SJCRH30 (cell line): ENCODE data around the gene RPRD1A. TPM values are rescaled to one million over a fixed set of nuclear protein-coding genes. Genes with fewer than 3 reads are reported as not detected.
"Not testable (repeated sequence)": the region's sequence is repeated elsewhere in the genome, so short reads cannot be mapped to it uniquely, and the experiment has no call there.

ENCODE experiments used
- DNase-seq, 2 experiments: peaks; one replicate each; pipeline ENCODE4 v3.0.0-alpha.2; 2015 to 2020
- H3K27ac ChIP-seq: fragments of 250-450 bp; sonication (Bioruptor Pico); 2 replicates; pipeline ENCODE4 v1.5.1; 2020; ENCODE audit warnings: mild to moderate bottlenecking, moderate library complexity
- H3K27me3 ChIP-seq: fragments of 250-450 bp; sonication (Bioruptor Pico); 2 replicates; pipeline ENCODE4 v1.5.1; 2020; ENCODE audit warnings: mild to moderate bottlenecking, moderate library complexity
- H3K36me3 ChIP-seq: fragments of 250-450 bp; sonication (Bioruptor Pico); 2 replicates; pipeline ENCODE4 v1.5.1; 2020; ENCODE audit warnings: mild to moderate bottlenecking, moderate library complexity
- H3K4me1 ChIP-seq: fragments of 250-450 bp; sonication (Bioruptor Pico); 2 replicates; pipeline ENCODE4 v1.5.1; 2020; ENCODE audit warnings: mild to moderate bottlenecking, moderate library complexity
- H3K4me3 ChIP-seq: fragments of 250-450 bp; sonication (Bioruptor Pico); 2 replicates; pipeline ENCODE4 v1.5.1; 2020; ENCODE audit warnings: mild to moderate bottlenecking, moderate library complexity
- H3K9me3 ChIP-seq: fragments of 250-450 bp; sonication (Bioruptor Pico); replicated peaks from 2 replicates; pipeline ENCODE4 v1.5.1; 2020; ENCODE audit warnings: mild to moderate bottlenecking, moderate library complexity
- total RNA-seq: library from RNA; depleted of rRNA; stranded (reverse); fragments of >200 nt; shearing (Covaris generic); gene quantifications from 2 replicates; pipeline ENCODE4 v1.2.3, GENCODE V29; 2014

The RPRD1A gene
- total RNA-seq, 1 experiment from 2014 or later = 37.0 TPM

GRCh38 chr18:36092116-36092515 is 24.8 kb upstream of the RPRD1A start:
- not testable (repeated sequence) for H3K36me3 ChIP-seq, DNase-seq, H3K27me3 ChIP-seq, H3K4me3 ChIP-seq, H3K27ac ChIP-seq, H3K9me3 ChIP-seq, H3K4me1 ChIP-seq

- Histone ChIP-seq H3K9me3 (no peaks in the 10 kb centered on the region), H3K27ac (no peak overlapping the region), H3K36me3 (no peaks in the 10 kb centered on the region), H3K4me3 (no peak overlapping the region), H3K27me3 (no peaks in the 10 kb centered on the region), H3K4me1 (no peaks in the 10 kb centered on the region)
- no peak for DNase-seq
These were observed 21.6 kb upstream of the RPRD1A start for GRCh38 chr18:36089001-36089400.

DNA sequence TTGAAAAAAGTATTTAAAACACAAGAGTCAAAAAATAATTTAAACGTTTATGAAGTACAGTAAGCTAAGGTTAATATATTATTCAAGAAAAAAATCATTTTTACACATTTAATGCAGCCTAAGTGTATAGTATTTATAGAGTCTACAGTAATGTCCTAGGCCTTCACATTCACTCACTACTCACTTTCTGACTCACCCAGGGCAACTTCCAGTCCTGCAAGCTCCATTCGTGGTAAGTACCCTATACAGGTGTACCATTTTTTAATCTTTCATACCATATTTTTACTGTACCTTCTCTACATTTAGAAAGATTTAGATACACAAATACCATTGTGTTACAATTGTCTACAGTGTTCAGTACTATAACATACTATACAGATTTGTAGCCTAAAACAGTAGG is 20.9 kb upstream of the RPRD1A start:
- Histone ChIP-seq H3K9me3 (no peaks in the 10 kb centered on the region), H3K36me3 (no peaks in the 10 kb centered on the region), H3K27me3 (no peaks in the 10 kb centered on the region), H3K4me3 (no peak overlapping the region), H3K27ac (no peak overlapping the region), H3K4me1 (no peaks in the 10 kb centered on the region)
- DNase-seq = no peak

GRCh38 chr18:36086186-36086585 is 18.8 kb upstream of the RPRD1A start:
- no peak overlapping the region for H3K4me3 ChIP-seq
- H3K27me3 ChIP-seq = no peaks in the 10 kb centered on the region
- no peaks in the 10 kb centered on the region for H3K4me1 ChIP-seq
- H3K9me3 ChIP-seq = no peaks in the 10 kb centered on the region
- DNase-seq = no peak
- H3K27ac ChIP-seq = no peak overlapping the region
- H3K36me3 ChIP-seq = no peaks in the 10 kb centered on the region

DNA sequence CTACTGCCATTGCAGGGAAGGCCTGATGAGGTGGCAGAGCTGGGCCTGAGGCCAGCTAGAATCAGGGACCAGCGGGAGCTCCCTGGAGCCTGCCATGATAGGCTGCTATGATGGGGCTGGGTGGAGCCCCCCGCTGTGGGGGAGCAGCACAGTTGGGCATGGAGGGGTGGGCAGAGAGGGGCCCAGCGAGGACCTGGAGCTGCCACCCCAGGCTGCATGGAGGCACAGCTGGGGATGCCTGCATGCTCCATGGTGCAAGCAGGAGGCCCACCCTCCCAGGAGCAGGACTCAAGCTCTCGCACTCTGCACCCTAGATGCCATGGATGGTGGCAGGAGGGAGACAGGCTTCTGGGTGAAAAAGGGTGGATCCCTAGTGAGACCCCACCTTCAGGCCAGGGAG is 17.8 kb upstream of the RPRD1A start:
- Histone ChIP-seq H3K27ac (no peak overlapping the region), H3K36me3 (no peaks in the 10 kb centered on the region), H3K9me3 (no peaks in the 10 kb centered on the region), H3K27me3 (no peaks in the 10 kb centered on the region), H3K4me3 (no peak overlapping the region), H3K4me1 (no peaks in the 10 kb centered on the region)
- DNase-seq = no peak

DNA sequence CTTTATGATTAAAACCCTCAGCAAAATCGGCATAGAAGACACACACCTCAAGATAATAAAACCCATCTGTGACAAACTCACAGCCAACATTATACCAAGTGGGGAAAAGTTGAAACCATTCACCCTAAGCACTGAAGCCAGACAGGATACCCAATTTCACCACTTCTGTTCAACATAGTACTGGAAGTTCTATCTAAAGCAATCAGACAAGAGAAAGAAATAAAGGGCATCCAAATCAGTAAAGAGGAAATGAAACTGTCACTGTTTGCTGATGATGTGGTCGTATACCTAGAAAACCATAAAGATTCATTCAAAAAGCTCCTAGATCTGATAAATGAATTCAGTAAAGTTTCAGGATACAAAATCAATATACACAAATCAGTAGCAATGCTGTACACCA is 16.4 kb upstream of the RPRD1A start:
- H3K9me3 ChIP-seq = no peaks in the 10 kb centered on the region

DNA sequence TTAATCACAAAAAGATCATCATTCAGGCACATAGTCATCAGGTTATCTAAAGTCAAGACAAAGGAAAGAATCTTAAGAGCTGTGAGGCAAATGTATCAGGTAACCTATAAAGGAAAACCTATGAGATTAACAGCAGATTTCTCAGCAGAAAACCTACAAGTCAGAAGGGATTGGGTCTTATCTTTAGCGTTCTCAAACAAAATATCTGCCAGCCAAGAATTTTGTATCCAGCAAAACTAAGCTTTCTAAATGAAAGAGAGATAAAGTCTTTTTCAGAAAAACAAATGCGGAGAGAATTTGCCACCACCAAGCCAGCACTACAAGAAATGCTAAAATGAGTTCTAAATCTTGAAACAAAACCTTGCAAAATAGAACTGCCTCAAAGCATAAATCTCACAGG is 13.8 kb upstream of the RPRD1A start:
- H3K36me3 ChIP-seq, H3K9me3 ChIP-seq, DNase-seq, H3K27me3 ChIP-seq, H3K27ac ChIP-seq, H3K4me1 ChIP-seq, H3K4me3 ChIP-seq: not testable (repeated sequence)

More for the DNA sequence above, 16.4 kb upstream of the RPRD1A start:
- Histone ChIP-seq H3K27ac (no peak overlapping the region), H3K27me3 (no peaks in the 10 kb centered on the region), H3K36me3 (no peaks in the 10 kb centered on the region), H3K4me3 (no peak overlapping the region), H3K4me1 (no peaks in the 10 kb centered on the region)
- DNase-seq = no peak

DNA sequence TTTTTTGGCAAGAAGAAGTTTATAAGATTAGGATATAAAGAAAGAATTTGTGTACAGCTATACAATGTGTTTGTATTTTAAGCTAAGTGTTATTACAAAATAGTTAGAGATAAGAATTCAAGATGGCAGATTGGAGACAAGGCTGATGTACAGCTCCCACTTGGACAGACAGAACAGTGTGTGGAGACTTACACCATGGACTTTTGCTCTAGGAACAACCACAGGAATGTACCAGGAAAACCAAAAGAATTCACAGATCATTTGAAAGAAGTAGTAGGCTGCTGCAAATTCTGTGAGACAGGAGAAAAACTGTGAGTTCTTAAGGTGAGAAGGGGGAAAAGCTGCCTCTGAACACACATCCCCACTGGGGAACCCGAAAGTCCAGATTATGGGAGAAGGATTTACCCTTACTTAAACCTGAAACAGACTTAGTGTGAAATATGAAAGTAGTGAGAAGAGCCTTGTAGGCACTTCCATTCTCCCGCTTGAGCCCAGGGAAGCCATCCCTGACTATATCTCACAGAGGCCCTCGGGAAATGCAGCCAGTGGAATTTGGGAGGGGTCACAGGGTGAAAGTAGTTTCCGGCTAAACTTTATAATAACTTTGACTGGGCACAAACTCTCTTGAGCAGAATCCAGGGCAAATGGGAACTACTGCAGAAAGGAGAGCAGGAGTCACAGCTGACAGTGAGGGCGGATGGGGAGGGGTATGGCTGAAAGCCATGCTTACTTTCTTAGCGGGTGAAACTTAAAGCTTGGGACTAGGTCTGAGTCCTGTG is 11.6 kb upstream of the RPRD1A start:
- no peaks in the 10 kb centered on the region for H3K36me3 ChIP-seq
- H3K4me3 ChIP-seq = no peak overlapping the region
- DNase-seq = peak; percentile 3 to 16
- H3K9me3 ChIP-seq = no peaks in the 10 kb centered on the region
- no peaks in the 10 kb centered on the region for H3K27me3 ChIP-seq
- H3K27ac ChIP-seq = no peak overlapping the region
- no peaks in the 10 kb centered on the region for H3K4me1 ChIP-seq

GRCh38 chr18:36077764-36078163 is 10.4 kb upstream of the RPRD1A start:
- not testable (repeated sequence) for DNase-seq, H3K27ac ChIP-seq, H3K4me3 ChIP-seq, H3K36me3 ChIP-seq, H3K4me1 ChIP-seq, H3K9me3 ChIP-seq, H3K27me3 ChIP-seq

DNA sequence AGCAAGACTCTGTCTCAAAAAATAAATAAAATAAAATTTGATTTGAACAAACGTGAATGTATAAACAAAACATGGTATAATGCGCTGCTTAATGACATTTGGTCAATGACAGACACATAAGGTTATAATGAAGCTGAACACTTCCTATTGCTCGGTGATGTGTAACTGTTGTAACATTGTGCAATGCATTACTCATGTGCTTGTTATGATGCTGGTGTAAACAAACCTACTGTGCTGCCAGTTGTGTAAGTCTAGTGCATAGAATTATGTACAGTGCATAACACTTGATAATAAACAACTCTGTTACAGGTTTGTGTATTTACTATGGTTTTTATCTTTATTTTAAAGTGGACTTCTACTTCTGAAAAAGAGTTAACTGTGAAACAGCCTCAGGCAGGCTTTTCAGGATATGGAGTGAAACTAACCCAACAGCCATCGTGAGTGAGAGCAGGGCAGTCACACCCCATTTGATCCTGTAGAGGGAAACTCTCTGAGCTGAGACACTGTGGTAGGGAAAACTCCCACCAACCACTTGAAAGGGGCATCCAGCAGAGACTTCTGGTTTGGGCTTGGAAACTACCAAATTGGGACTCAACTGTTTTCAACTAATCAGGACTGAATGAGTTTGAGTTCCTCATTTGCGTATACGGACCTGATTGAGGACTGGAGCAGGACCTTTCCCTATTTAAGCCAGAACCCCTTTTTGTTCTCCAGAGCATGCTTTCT is 8.7 kb upstream of the RPRD1A start:
- Histone ChIP-seq H3K27me3 (no peaks in the 10 kb centered on the region), H3K4me3 (no peak overlapping the region), H3K4me1 (no peaks in the 10 kb centered on the region), H3K9me3 (no peaks in the 10 kb centered on the region), H3K27ac (no peak overlapping the region), H3K36me3 (no peaks in the 10 kb centered on the region)
- no peak for DNase-seq

DNA sequence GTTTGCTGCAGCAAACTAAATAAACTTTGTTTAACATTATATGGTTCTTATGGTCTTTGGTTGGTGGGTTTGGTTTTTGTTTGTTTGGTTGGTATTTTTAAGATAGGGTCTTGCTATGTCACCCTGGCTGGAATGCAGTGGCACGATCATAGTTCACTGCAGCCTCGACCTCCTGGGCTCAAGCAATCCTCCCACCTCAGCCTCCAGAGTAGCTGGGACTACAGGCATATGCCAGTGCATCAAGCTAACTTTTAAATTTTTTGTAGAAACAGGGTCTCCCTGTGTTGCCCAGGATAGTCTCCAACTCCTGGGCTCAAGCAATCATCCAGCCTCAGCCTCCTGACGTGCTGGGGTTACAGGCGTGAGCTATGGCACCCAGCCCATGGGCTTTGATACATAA is 7.1 kb upstream of the RPRD1A start:
- Histone ChIP-seq H3K27me3 (no peaks in the 10 kb centered on the region), H3K9me3 (no peaks in the 10 kb centered on the region), H3K4me3 (no peak overlapping the region), H3K27ac (no peak overlapping the region), H3K4me1 (no peaks in the 10 kb centered on the region), H3K36me3 (no peaks in the 10 kb centered on the region)
- DNase-seq = no peak

GRCh38 chr18:36073676-36074075 is 6.3 kb upstream of the RPRD1A start:
- no peaks in the 10 kb centered on the region for H3K9me3 ChIP-seq

DNA sequence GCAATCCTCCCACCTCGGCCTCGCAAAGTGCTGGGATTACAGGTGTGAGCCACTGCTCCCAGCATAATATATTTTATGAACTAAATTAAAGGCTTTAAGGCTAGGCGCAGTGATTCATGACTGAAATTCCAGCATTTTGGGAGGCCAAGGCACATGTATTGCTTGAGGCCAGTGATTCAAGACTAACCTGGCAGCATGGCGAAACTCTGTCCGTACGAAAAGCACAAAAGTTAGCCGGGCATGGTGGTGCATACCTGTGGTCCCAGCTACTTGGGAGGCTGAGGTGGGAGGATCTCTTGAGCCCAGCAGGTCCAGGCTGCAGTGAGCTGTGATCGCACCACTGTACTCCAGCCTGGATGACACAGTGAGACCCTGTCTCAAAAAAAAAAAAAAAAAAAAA is 5.0 kb upstream of the RPRD1A start:
- H3K4me3 ChIP-seq, H3K36me3 ChIP-seq, H3K27ac ChIP-seq, H3K9me3 ChIP-seq, DNase-seq, H3K27me3 ChIP-seq, H3K4me1 ChIP-seq: not testable (repeated sequence)

More at GRCh38 chr18:36073676-36074075, 6.3 kb upstream of the RPRD1A start:
- no peaks in the 10 kb centered on the region for H3K36me3 ChIP-seq
- no peaks in the 10 kb centered on the region for H3K27me3 ChIP-seq
- no peak overlapping the region for H3K4me3 ChIP-seq
- H3K4me1 ChIP-seq = no peaks in the 10 kb centered on the region
- H3K27ac ChIP-seq = no peak overlapping the region
- DNase-seq = no peak

DNA sequence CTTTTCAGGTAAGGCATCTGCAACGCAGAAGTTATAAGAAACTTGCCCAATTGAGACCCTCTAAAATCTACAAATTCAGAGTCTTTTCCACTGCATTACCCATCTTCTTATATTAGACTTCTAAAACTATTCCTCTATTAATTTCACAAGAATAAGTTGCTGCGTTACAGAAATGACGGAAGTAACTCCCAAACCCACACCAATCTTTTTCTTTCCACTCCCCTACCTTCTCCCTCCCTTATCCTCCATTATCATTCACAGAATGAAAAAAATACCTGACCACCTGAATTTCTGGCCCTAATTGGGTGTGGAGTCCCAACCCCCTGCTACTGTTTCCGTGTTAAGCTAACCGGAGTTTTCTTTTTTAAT is 689 bp downstream of the RPRD1A start:
- Histone ChIP-seq H3K9me3 (no peaks in the 10 kb centered on the region), H3K4me3 (peak overlapping the region; percentile 90)
- DNase-seq = no peak

GRCh38 chr18:36066001-36066400 is 1.4 kb downstream of the RPRD1A start:
- no peaks in the 10 kb centered on the region for H3K27me3 ChIP-seq
- peak overlapping the region; percentile 90 for H3K4me3 ChIP-seq
- no peaks in the 10 kb centered on the region for H3K36me3 ChIP-seq
- H3K27ac ChIP-seq = no peak overlapping the region
- H3K9me3 ChIP-seq = no peaks in the 10 kb centered on the region
- DNase-seq = no peak
- H3K4me1 ChIP-seq = no peaks in the 10 kb centered on the region

More for the DNA sequence above, 689 bp downstream of the RPRD1A start:
- Histone ChIP-seq H3K27ac (peak overlapping the region; percentile 80), H3K36me3 (no peaks in the 10 kb centered on the region), H3K27me3 (no peaks in the 10 kb centered on the region), H3K4me1 (no peaks in the 10 kb centered on the region)

DNA sequence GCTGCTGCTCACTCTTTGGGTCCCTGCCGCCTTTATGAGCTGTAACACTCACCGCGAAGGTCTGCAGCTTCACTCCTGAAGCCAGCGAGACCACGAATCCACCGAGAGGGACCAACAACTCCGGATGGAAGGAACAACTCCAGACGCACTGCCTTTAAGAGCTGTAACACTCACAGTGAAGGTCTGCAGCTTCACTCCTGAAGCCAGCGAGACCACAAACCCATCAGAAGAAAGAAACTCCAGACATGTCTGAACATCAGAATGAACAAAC is 2.6 kb downstream of the RPRD1A start:
- H3K27ac ChIP-seq, H3K36me3 ChIP-seq, H3K27me3 ChIP-seq, H3K9me3 ChIP-seq, DNase-seq, H3K4me1 ChIP-seq, H3K4me3 ChIP-seq: not testable (repeated sequence)
